Suprapubic skin (tissue), 4 donors: ENCODE data around the gene HACL1. TPM values are rescaled to one million over a fixed set of nuclear protein-coding genes. Genes with fewer than 3 reads are reported as not detected.

Experiments used
- DNase-seq, 2 donors: peaks; one replicate each; pipeline ENCODE4 v3.0.0-alpha.2; 2019; ENCODE audit warnings: low spot score in 2 of 2
- H3K27ac ChIP-seq: fragments of 200-600 bp; sonication (generic); one replicate; pipeline ENCODE4 v1.5.1; 2019
- H3K27me3 ChIP-seq: fragments of 200-600 bp; sonication (generic); one replicate; pipeline ENCODE4 v1.5.1; 2019
- H3K36me3 ChIP-seq: fragments of 200-600 bp; sonication (generic); one replicate; pipeline ENCODE4 v1.5.1; 2019
- H3K4me1 ChIP-seq: fragments of 200-600 bp; sonication (generic); one replicate; pipeline ENCODE4 v1.5.1; 2019
- H3K4me3 ChIP-seq: fragments of 200-600 bp; sonication (generic); one replicate; pipeline ENCODE4 v1.5.1; 2019; ENCODE audit warnings: mild to moderate bottlenecking
- H3K9me3 ChIP-seq: fragments of 200-600 bp; sonication (generic); one replicate; pipeline ENCODE4 v1.5.1; 2019
- EP300 ChIP-seq: sonication (generic); formaldehyde crosslinking; IDR thresholded peaks from one replicate; pipeline ENCODE4 v1.6.1; 2017; ENCODE audit warnings: antibody characterized with exemption
- POLR2A ChIP-seq, 2 donors: fragments of 450-650 bp; IDR thresholded peaks; one replicate each; pipeline ENCODE4 v1.6.1; 2017; ENCODE audit warnings: antibody characterized with exemption in 2 of 2, mild to moderate bottlenecking in 2 of 2, moderate library complexity in 2 of 2
- POLR2AphosphoS5 ChIP-seq, 3 donors: sonication (generic); formaldehyde crosslinking; IDR thresholded peaks; one replicate each; pipeline ENCODE4 v1.6.1; 2017; ENCODE audit warnings: antibody characterized with exemption in 3 of 3
- WGBS: methylation state at CpG from one replicate; pipeline ENCODE4 v1.1.5; 2018; 5-methylcytosine and 5-hydroxymethylcytosine counted together
- total RNA-seq, 4 donors: library from RNA; depleted of rRNA; stranded (reverse); fragments of >200 nt; gene quantifications; one replicate each; pipeline ENCODE4 v1.1.0, GENCODE V29; 2016
- TF ChIP-seq, protein P1 (sequence below), 2 donors: fragments of 200-600 bp in 1 of 2; fragments of 450-650 bp in 1 of 2; sonication (generic) in 1 of 2; IDR thresholded peaks; one replicate each; pipeline ENCODE4 v1.5.1; 2016 to 2019; ENCODE audit warnings: antibody characterized with exemption in 2 of 2, mild to moderate bottlenecking in 1 of 2, moderate library complexity in 1 of 2

The HACL1 gene
- total RNA-seq, 4 donors from 2014 or later: 13.1 to 33.0 (median 19.5) TPM

DNA sequence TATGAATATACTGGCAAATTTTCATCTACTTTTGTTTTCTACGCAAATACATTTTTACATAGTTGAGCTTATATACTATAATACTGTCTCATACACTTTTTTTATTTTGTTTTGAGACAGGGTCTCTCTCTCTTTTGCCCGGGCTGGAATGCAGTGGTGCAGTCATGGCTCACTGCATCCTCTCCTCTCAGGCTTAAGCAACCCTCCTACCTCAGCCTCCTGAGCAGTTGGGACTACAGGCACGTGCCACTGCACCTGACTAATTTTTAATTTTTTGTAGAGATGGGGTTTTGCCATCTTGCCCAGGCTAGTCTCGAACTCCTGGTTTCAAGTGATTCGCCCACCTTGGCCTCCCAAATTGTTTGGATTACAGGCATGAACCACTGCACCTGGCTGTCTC is 25.9 kb downstream of the HACL1 start:
- TF ChIP-seq POLR2A (IDR thresholded peaks at IDR 0.05) (no peak), EP300 (no peak), POLR2AphosphoS5 (IDR thresholded peaks at IDR 0.05) (no peak)
- TF ChIP-seq, protein P1, sequence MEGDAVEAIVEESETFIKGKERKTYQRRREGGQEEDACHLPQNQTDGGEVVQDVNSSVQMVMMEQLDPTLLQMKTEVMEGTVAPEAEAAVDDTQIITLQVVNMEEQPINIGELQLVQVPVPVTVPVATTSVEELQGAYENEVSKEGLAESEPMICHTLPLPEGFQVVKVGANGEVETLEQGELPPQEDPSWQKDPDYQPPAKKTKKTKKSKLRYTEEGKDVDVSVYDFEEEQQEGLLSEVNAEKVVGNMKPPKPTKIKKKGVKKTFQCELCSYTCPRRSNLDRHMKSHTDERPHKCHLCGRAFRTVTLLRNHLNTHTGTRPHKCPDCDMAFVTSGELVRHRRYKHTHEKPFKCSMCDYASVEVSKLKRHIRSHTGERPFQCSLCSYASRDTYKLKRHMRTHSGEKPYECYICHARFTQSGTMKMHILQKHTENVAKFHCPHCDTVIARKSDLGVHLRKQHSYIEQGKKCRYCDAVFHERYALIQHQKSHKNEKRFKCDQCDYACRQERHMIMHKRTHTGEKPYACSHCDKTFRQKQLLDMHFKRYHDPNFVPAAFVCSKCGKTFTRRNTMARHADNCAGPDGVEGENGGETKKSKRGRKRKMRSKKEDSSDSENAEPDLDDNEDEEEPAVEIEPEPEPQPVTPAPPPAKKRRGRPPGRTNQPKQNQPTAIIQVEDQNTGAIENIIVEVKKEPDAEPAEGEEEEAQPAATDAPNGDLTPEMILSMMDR (IDR thresholded peaks at IDR 0.05): no peak

DNA sequence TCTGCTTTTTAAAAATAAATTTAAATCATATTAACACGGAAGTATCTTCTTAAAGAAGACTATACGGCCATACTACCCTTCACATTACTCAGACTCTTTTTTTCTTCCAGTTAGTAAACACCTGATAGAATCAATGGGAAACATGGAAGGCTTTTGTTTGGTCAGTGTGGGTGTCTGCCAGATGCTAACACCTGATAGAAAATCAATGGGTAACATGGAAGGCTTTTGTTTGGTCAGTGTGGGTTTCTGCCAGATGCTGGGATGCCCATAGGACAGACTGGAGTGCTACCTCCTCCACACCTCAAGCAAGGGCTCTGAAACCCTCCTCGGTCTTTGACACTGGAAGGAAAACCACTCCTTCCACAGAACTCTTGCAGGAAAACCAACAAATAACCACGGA is 29.2 kb downstream of the HACL1 start:
- Histone ChIP-seq H3K36me3 (peaks cover 54% of the 10 kb centered on the region), H3K4me3 (no peak overlapping the region), H3K4me1 (no peaks in the 10 kb centered on the region), H3K27me3 (no peaks in the 10 kb centered on the region), H3K27ac (no peak overlapping the region), H3K9me3 (no peaks in the 10 kb centered on the region)
- no peak for TF ChIP-seq POLR2A (IDR thresholded peaks at IDR 0.05)
- no peak for TF ChIP-seq EP300
- TF ChIP-seq POLR2AphosphoS5 (IDR thresholded peaks at IDR 0.05): no peak
- TF ChIP-seq, protein P1 (IDR thresholded peaks at IDR 0.05): no peak
- 87% methylated on average over 4 of the region's 4 CpGs for WGBS
- DNase-seq: no peak

More for the DNA sequence above, 25.9 kb downstream of the HACL1 start:
- WGBS: 96% methylated on average over 5 of the region's 5 CpGs
- H3K9me3 ChIP-seq: no peaks in the 10 kb centered on the region
- no peak overlapping the region for H3K27ac ChIP-seq
- H3K27me3 ChIP-seq: no peaks in the 10 kb centered on the region
- no peak for DNase-seq
- H3K4me3 ChIP-seq: no peak overlapping the region
- peaks cover 31% of the 10 kb centered on the region for H3K36me3 ChIP-seq
- peaks cover 16% of the 10 kb centered on the region for H3K4me1 ChIP-seq

DNA sequence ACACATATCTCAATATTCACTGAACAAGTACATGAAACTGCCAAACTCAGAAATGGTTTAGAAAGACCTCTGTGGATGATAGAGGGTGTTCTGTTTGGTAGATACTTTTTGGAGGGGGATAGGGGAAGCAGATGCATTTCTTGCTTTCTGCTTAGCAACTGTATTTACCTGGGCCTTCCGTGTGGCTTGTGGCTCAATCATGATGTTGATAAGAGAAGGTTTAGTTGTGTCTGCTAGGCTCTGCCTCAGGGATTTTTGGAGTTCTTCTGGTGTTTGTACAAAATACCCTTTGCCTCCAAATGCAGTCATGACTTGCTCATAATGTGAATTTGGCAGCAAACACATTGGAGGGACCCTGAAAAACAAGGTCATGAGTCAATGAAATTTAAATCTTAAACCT is 38.2 kb downstream of the HACL1 start:
- no peak for TF ChIP-seq EP300
- TF ChIP-seq, protein P1 (IDR thresholded peaks at IDR 0.05): no peak
- no peak for TF ChIP-seq POLR2AphosphoS5 (IDR thresholded peaks at IDR 0.05)
- TF ChIP-seq POLR2A (IDR thresholded peaks at IDR 0.05): no peak
- Histone ChIP-seq H3K36me3 (peaks cover 61% of the 10 kb centered on the region), H3K27ac (no peak overlapping the region), H3K27me3 (no peaks in the 10 kb centered on the region), H3K4me3 (no peak overlapping the region), H3K4me1 (no peaks in the 10 kb centered on the region), H3K9me3 (no peaks in the 10 kb centered on the region)
- WGBS: 50% methylated on average over 1 of the region's 1 CpG
- no peak for DNase-seq

DNA sequence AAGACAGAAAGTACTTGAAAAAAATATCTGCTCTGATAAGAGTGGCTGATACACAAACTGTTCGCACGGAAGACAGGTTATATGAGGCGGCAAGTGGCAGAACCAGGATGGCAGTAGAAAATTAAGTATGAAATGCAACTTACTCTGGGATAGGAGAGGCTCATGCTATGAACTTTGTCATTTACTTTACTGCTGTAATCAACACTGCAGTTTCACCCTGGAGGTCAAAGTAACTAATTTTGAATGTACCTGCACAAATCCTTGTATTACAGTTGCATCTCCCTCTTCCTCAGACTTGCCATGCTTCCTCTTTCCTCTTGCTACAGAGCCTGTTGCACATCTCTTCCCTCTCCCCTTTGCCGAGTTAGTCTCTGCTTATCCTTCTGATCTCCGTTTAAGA is 38.8 kb downstream of the HACL1 start:
- 78% methylated on average over 5 of the region's 5 CpGs for WGBS
- Histone ChIP-seq H3K27me3 (no peaks in the 10 kb centered on the region), H3K4me1 (no peaks in the 10 kb centered on the region), H3K9me3 (no peaks in the 10 kb centered on the region), H3K4me3 (no peak overlapping the region), H3K27ac (no peak overlapping the region), H3K36me3 (peaks cover 55% of the 10 kb centered on the region)
- TF ChIP-seq EP300 (no peak), POLR2A (IDR thresholded peaks at IDR 0.05) (no peak), POLR2AphosphoS5 (IDR thresholded peaks at IDR 0.05) (no peak)
- TF ChIP-seq, protein P1 (IDR thresholded peaks at IDR 0.05): no peak
- DNase-seq: no peak

DNA sequence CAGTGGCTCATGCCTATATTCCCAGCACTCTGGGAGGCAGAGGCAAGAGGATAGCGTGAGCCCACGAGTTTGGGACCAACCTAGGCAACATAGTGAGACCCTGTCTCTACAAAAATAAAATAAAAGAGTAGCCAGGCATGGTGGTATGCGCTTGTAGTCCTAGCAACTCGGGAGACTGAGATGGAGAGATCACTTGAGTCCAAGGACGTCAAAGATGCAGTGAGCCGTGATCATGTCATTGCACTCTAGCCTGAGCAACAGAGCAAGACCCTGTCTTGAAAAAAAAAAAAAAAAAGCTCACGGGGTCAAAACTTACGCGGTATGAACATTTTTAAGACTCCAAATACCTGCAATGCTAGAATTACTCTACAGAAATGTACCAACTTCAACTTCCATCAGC is 42.8 kb downstream of the HACL1 start:
- Histone ChIP-seq H3K9me3 (no peaks in the 10 kb centered on the region), H3K36me3 (peaks cover 31% of the 10 kb centered on the region), H3K4me1 (no peaks in the 10 kb centered on the region), H3K4me3 (no peak overlapping the region), H3K27me3 (no peaks in the 10 kb centered on the region), H3K27ac (no peak overlapping the region)
- no peak for DNase-seq
- TF ChIP-seq EP300 (no peak), POLR2AphosphoS5 (IDR thresholded peaks at IDR 0.05) (no peak), POLR2A (IDR thresholded peaks at IDR 0.05) (no peak)
- TF ChIP-seq, protein P1 (IDR thresholded peaks at IDR 0.05): no peak
- 88% methylated on average over 9 of the region's 9 CpGs for WGBS
